NB4 (cell line): ENCODE measurements around the gene FTSJ3.

Source experiments
- DNase-seq: peaks from one replicate; pipeline ENCODE4 v3.0.0; 2010; ENCODE audit warnings: low read depth
- H3K4me3 ChIP-seq: one replicate; pipeline ENCODE4 v1.5.1; 2011; ENCODE audit warnings: mild to moderate bottlenecking, low read depth, low read length, moderate library complexity
- CTCF ChIP-seq: IDR thresholded peaks from one replicate; pipeline ENCODE4 v1.5.1; 2012; ENCODE audit warnings: low read depth, low read length
- MAX ChIP-seq: IDR thresholded peaks from 2 replicates; pipeline ENCODE4 v1.6.1; 2011; ENCODE audit warnings: low read depth, low read length
- MYC ChIP-seq: IDR thresholded peaks from 2 replicates; pipeline ENCODE4 v1.6.1; 2011; ENCODE audit warnings: low read depth, low read length
- POLR2A ChIP-seq: IDR thresholded peaks from 2 replicates; pipeline ENCODE4 v1.6.1; 2011; ENCODE audit warnings: mild to moderate bottlenecking; ENCODE audit not compliant: insufficient read length; ENCODE audit errors: extremely low read depth

The FTSJ3 gene

GRCh38 chr17:63792055-63792729 is 35.3 kb downstream of the FTSJ3 start:
- H3K4me3 ChIP-seq = no peak overlapping the region
- no peak for DNase-seq
- TF ChIP-seq POLR2A = no peak
- TF ChIP-seq MAX = no peak
- no peak for TF ChIP-seq MYC
- TF ChIP-seq CTCF = no peak

DNA sequence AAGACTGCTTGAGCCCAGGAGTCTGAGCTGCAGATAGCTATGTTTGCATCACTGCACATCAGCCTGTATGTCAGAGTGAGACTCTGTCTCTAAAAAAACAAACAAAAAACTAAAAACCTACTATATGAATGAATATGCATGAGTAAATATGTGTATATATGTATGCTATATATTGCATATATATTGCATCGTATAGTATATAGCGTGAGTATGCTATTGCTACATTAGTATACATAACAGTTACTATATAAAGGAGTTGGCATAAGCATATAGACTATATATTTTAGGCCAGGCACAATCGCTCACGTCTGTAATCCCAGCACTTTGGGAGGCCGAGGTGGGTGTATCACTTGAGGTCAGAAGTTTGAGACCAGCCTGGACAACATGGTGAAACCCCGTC is 37.4 kb downstream of the FTSJ3 start:
- no peak for TF ChIP-seq CTCF
- no peak for TF ChIP-seq POLR2A
- no peak for TF ChIP-seq MYC
- TF ChIP-seq MAX = no peak
- H3K4me3 ChIP-seq = no peak overlapping the region
- DNase-seq = no peak

DNA sequence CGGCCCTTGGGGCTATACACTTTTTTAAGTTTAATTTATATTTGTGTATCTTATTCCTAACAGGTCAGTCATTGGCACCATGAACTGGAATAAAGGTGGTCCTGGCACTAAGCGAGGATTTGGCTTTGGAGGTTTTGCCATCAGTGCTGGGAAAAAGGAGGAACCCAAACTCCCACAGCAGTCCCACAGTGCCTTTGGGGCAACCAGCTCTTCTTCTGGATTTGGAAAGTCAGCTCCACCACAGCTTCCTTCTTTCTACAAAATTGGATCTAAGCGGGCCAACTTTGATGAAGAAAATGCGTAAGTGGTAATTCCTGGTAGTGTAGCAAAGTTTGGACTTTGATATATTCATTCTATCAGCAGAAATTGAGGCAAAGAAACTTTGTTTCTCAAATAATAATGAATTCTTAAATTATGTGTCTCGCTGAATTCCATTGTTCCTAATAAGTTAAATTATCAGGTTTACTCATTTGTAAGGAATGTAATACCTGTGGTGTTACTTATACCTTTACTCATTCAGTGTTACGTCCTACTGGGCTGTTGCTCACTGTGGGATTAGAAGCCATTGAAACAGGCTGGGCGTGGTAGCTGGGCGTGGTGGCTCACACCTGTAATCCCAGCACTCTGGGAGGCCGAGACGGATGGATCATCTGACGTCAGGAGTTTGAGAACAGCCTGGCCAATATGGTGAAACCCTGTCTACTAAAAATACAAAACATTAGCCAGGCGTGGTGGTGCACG is 40.3 kb downstream of the FTSJ3 start:
- no peak for DNase-seq
- TF ChIP-seq CTCF (no peak), MYC (no peak)
- no peak overlapping the region for H3K4me3 ChIP-seq

GRCh38 chr17:63786117-63786516 is 41.3 kb downstream of the FTSJ3 start:
- H3K4me3 ChIP-seq = no peak overlapping the region
- no peak for DNase-seq
- no peak for TF ChIP-seq MYC
- TF ChIP-seq CTCF = no peak
- TF ChIP-seq MAX = no peak
- no peak for TF ChIP-seq POLR2A

GRCh38 chr17:63785556-63785955 is 41.9 kb downstream of the FTSJ3 start:
- DNase-seq = no peak
- TF ChIP-seq MAX (no peak), MYC (no peak), POLR2A (no peak), CTCF (no peak)
- H3K4me3 ChIP-seq = no peak overlapping the region
